ENCODE results near the gene CCDC39.

CCDC39 gene

DNA sequence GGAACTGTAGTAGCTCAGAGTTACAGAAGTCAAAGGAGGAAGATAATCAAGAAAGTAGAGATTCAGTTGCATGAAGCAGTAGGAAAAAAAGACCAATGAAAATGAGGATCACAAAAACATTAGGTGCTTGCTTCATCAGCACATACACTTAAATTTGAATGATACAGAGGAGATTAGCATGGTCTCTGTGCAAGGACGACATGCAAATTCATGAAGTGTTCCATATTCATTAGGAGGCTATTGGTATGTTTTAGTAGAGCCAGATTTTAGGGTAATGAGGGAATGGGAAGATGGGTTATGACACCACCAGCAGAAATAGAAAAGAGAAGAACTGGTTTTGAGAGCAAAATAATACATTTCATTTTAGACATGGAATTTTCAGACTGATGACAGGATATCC lies 98.4 kb downstream of the CCDC39 start:
- Histone ChIP-seq H3K79me2 (ENCODE audit: insufficient read depth, low read length) (no peaks in the 10 kb centered on the region), H4K20me1 (ENCODE audit: insufficient read depth, low read length) (no peaks in the 10 kb centered on the region), H3K4me2 (ENCODE audit: low read length) (no peak overlapping the region), H3K9me2 (ENCODE audit: low read depth, low read length) (no peaks in the 10 kb centered on the region), H3K27ac (ENCODE audit: low read depth, low read length, poor library complexity, severe bottlenecking) (no peak overlapping the region), H3K36me3 (ENCODE audit: insufficient read depth, low read length) (no peaks in the 10 kb centered on the region), H3K4me1 (ENCODE audit: insufficient read depth, low read length, severe bottlenecking) (no peaks in the 10 kb centered on the region), H3K4me3 (ENCODE audit: low read depth, low read length, poor library complexity, severe bottlenecking) (no peak overlapping the region), H3K9ac (ENCODE audit: low read length) (no peak overlapping the region), H2AFZ (ENCODE audit: low read length) (no peak overlapping the region), H3K9me3 (ENCODE audit: low read length) (no peaks in the 10 kb centered on the region), H3F3A (ENCODE audit: insufficient read depth, low read length) (no peaks in the 10 kb centered on the region), H3K27me3 (ENCODE audit: insufficient read depth, low read length) (no peaks in the 10 kb centered on the region)
- TF ChIP-seq CTCF (IDR thresholded peaks at IDR 0.05; ENCODE audit: low read length), result no peak
- no peak for TF ChIP-seq EZH2 (IDR thresholded peaks at IDR 0.05; ENCODE audit: borderline replicate concordance, low read length)

DNA sequence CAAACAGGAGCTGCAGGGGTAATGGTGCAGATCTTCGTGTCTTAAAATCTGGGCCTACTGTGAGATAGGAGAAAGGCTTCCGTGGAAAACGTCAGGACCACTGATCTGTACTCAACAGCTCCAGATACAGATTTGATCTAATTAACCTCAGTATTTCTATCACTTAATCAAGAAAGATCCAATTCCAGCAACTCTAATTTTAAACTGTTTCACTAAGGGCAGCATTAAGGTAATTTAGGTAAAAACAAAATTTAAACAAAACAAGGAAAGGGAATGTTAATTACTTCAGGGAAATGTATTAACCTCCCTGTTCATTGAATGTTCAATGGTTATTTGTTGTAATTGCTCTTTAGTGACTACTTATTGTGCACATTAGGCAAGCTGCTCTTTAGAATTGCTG lies 103.7 kb downstream of the CCDC39 start:
- Histone ChIP-seq H3K9me2 (ENCODE audit: low read depth, low read length) (no peaks in the 10 kb centered on the region), H3K36me3 (ENCODE audit: insufficient read depth, low read length) (no peaks in the 10 kb centered on the region), H2AFZ (ENCODE audit: low read length) (no peak overlapping the region), H3K4me3 (ENCODE audit: low read depth, low read length, poor library complexity, severe bottlenecking) (no peak overlapping the region), H3F3A (ENCODE audit: insufficient read depth, low read length) (no peaks in the 10 kb centered on the region), H3K4me2 (ENCODE audit: low read length) (no peak overlapping the region), H3K4me1 (ENCODE audit: insufficient read depth, low read length, severe bottlenecking) (peaks cover 10% of the 10 kb centered on the region), H3K27me3 (ENCODE audit: insufficient read depth, low read length) (no peaks in the 10 kb centered on the region), H3K27ac (ENCODE audit: low read depth, low read length, poor library complexity, severe bottlenecking) (no peak overlapping the region), H3K9me3 (ENCODE audit: low read length) (no peaks in the 10 kb centered on the region), H4K20me1 (ENCODE audit: insufficient read depth, low read length) (no peaks in the 10 kb centered on the region), H3K79me2 (ENCODE audit: insufficient read depth, low read length) (no peaks in the 10 kb centered on the region), H3K9ac (ENCODE audit: low read length) (no peak overlapping the region)
- TF ChIP-seq EZH2 (IDR thresholded peaks at IDR 0.05; ENCODE audit: borderline replicate concordance, low read length) (no peak), CTCF (IDR thresholded peaks at IDR 0.05; ENCODE audit: low read length) (no peak)

DNA sequence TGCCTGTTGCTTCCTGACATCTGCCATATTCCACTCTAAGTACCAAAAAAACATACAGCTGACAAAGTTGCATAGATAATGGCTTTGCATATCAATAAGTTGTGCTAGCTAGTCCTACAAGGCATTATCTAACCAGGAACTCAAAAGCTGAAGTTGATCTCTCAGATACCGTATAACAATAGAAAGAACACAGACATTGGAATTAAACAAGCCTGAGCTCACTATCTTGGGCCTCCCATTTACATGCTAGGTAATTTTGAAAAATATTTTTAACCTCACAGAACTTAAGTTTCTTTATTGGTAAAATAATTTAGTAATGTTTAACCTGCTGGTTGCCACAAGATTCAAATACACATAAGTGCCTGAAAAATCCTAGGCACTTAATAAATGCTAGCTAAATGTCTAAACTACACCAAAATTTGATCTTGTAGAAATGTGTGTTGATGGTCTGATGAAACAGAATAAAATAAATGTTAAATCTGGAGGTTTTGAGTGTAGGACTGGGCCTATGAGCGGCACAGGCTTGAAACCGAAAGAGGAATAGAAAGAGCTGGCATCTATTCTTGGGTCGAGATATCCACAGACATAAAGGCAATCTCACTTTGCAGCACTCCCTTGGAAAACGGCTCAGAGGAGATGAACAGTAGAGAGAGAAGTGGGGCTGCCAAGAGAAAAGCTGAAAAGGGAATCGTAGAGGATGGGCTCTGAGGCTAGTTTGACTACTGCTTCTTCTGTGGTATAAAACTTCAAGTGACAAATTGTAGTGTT lies 107.3 kb downstream of the CCDC39 start:
- Histone ChIP-seq H3K4me1 (ENCODE audit: insufficient read depth, low read length, severe bottlenecking) (peaks cover 14% of the 10 kb centered on the region), H3K9me3 (ENCODE audit: low read length) (no peaks in the 10 kb centered on the region), H3F3A (ENCODE audit: insufficient read depth, low read length) (no peaks in the 10 kb centered on the region), H3K9me2 (ENCODE audit: low read depth, low read length) (no peaks in the 10 kb centered on the region), H3K36me3 (ENCODE audit: insufficient read depth, low read length) (no peaks in the 10 kb centered on the region), H3K9ac (ENCODE audit: low read length) (no peak overlapping the region), H2AFZ (ENCODE audit: low read length) (0 out of 2 replicates have a peak overlapping the region, but pooled peaks have one; percentile 20), H3K79me2 (ENCODE audit: insufficient read depth, low read length) (no peaks in the 10 kb centered on the region), H3K4me2 (ENCODE audit: low read length) (peak overlapping the region; percentile 41), H4K20me1 (ENCODE audit: insufficient read depth, low read length) (no peaks in the 10 kb centered on the region), H3K27me3 (ENCODE audit: insufficient read depth, low read length) (no peaks in the 10 kb centered on the region; the same call in 1 of the 2 replicates), H3K4me3 (ENCODE audit: low read depth, low read length, poor library complexity, severe bottlenecking) (no peak overlapping the region), H3K27ac (ENCODE audit: low read depth, low read length, poor library complexity, severe bottlenecking) (no peak overlapping the region)
- TF ChIP-seq EZH2 (IDR thresholded peaks at IDR 0.05; ENCODE audit: borderline replicate concordance, low read length), result no peak
- no peak for TF ChIP-seq CTCF (IDR thresholded peaks at IDR 0.05; ENCODE audit: low read length)
